HepG2 (cell line): ENCODE results near the gene ARID3C. TPM values are rescaled to one million over a fixed set of nuclear protein-coding genes. Genes with fewer than 3 reads are reported as not detected.
A peak's percentile ranks its signal among the peaks of the same experiment; 100 is the strongest.

Source experiments
- AGO1 ChIP-seq: fragments of 200-400 bp; formaldehyde crosslinking; IDR thresholded peaks from 2 replicates; pipeline ENCODE4 v1.6.1; 2017; ENCODE audit warnings: mild to moderate bottlenecking, low read depth, low read length, moderate library complexity; ENCODE audit not compliant: poor library complexity, severe bottlenecking
- ARNT2 ChIP-seq: sonication (generic); formaldehyde crosslinking; IDR thresholded peaks from 2 replicates; pipeline ENCODE4 v1.8.0; 2022; ENCODE audit warnings: mild to moderate bottlenecking, low read depth, missing genetic modification reagents, moderate library complexity
- HDAC1 ChIP-seq: sonication (generic); formaldehyde crosslinking; IDR thresholded peaks from 2 replicates; pipeline ENCODE4 v1.5.1; 2020; ENCODE audit warnings: mild to moderate bottlenecking, missing genetic modification reagents
- HNRNPUL1 ChIP-seq: fragments of 200-400 bp; formaldehyde crosslinking; IDR thresholded peaks from 2 replicates; pipeline ENCODE4 v1.6.1; 2017; ENCODE audit warnings: low read depth, mild to moderate bottlenecking, low read length, moderate library complexity
- KDM5A ChIP-seq: fragments of 200-600 bp; sonication (generic); IDR thresholded peaks from 2 replicates; pipeline ENCODE4 v1.7.0; 2018; ENCODE audit warnings: antibody characterized with exemption, mild to moderate bottlenecking, low read length, borderline replicate concordance
- NCOA1 ChIP-seq: sonication (generic); formaldehyde crosslinking; IDR thresholded peaks from 2 replicates; pipeline ENCODE4 v1.9.0; 2021; ENCODE audit warnings: missing genetic modification reagents
- PLRG1 ChIP-seq: fragments of 450-650 bp; conservative IDR thresholded peaks from 2 replicates; pipeline ENCODE4 v1.6.1; 2016
- SP4 ChIP-seq: sonication (generic); formaldehyde crosslinking; IDR thresholded peaks from 2 replicates; pipeline ENCODE4 v1.8.1; 2023; ENCODE audit warnings: mild to moderate bottlenecking, missing genetic modification reagents
- ZNF205 ChIP-seq: IDR thresholded peaks from 2 replicates; pipeline ENCODE4 v1.6.1; 2018; ENCODE audit warnings: missing biosample characterization, missing genetic modification reagents
- polyA plus RNA-seq, 8 experiments: library from polyadenylated mRNA; depleted of rRNA in 3 of 8; stranded (reverse) in 7 of 8; unstranded in 1 of 8; fragments of >200 nt; fragmentation: Illumina TruSeq in 4 of 8; extraction: Trizol in 4 of 8; gene quantifications; 2 replicates each; pipeline versions ENCODE4 v1.2.1 to v1.2.3, GENCODE V29; 2011 to 2016; ENCODE audit warnings: low read depth in 4 of 8, missing spikeins in 1 of 8, mixed read lengths in 1 of 8; ENCODE audit not compliant: insufficient read depth in 1 of 8
- total RNA-seq, 5 experiments: library from RNA; depleted of rRNA; stranded (reverse); fragments of >200 nt; fragmentation: Illumina TruSeq; extraction: Trizol; gene quantifications; 2 replicates each; pipeline ENCODE4 v1.2.3, GENCODE V29; 2016; ENCODE audit warnings: low read depth in 1 of 5
- TF ChIP-seq, protein P1 (sequence below): sonication (generic); formaldehyde crosslinking; IDR thresholded peaks from 2 replicates; pipeline ENCODE4 v1.5.1; 2020; ENCODE audit warnings: mild to moderate bottlenecking, missing genetic modification reagents, moderate library complexity
- TF ChIP-seq, protein P2 (sequence below): sonication (generic); formaldehyde crosslinking; IDR thresholded peaks from 2 replicates; pipeline ENCODE4 v1.4.0; 2020; ENCODE audit warnings: missing genetic modification reagents, borderline replicate concordance
- TF ChIP-seq, protein P3 (sequence below): sonication (generic); formaldehyde crosslinking; conservative IDR thresholded peaks from 2 replicates; pipeline ENCODE4 v1.8.0; 2022; ENCODE audit warnings: low read depth, missing genetic modification reagents
- TF ChIP-seq, protein P4 (sequence below): sonication (generic); formaldehyde crosslinking; IDR thresholded peaks from 2 replicates; pipeline ENCODE4 v1.5.1; 2020; ENCODE audit warnings: mild to moderate bottlenecking, missing genetic modification reagents, moderate library complexity
- TF ChIP-seq, protein P5 (sequence below): sonication (generic); formaldehyde crosslinking; IDR thresholded peaks from 2 replicates; pipeline ENCODE4 v1.4.0; 2020; ENCODE audit warnings: mild to moderate bottlenecking, missing genetic modification reagents

Gene ARID3C
- total and polyA plus RNA-seq, 2 of the 13 experiments (the other 11 are each of a cell fraction or from before 2014, with no cell fraction given): not detected

DNA sequence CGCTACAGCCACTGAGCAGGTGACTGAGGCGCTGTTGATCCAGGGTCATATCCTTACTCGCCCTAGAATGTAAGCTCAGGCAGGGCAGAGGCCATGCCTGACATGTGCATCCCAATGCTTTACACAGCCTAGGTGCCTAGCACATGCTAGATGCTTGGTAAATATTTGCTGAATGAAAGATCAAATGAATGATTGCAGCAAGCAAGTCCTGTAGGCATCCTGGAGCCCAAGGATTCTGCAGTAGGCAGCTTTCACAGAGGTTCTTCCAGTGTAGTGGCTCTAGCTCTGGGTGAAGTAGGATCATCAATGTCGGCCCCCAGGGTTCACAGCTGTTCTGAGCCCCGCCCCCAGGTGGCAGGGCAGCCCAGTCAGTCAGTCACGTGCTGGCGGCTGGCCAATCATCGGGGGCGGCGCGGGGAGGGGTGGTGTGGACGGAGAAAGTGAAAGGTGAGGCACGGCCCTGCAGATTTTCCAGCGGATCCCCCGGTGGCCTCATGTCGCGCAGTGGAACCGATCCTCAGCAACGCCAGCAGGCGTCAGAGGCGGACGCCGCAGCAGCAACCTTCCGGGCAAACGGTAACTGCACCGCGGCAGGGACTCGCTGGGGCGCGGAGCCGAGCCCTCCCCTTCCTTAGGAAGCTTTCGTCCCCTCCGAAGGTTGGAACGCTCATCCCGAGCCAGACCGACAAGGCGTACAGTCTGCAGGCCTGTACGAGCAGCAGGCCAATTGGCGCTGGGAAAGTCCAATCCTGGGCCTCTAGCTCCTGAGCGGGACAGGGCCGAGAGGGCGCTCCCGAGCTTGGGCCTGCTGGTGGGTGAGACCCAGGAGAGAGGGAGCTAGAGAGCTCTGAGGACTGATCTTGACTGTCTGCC is 17.6 kb upstream of the ARID3C start, which contains the start of gene GALT (continued):
- TF ChIP-seq, protein P1, sequence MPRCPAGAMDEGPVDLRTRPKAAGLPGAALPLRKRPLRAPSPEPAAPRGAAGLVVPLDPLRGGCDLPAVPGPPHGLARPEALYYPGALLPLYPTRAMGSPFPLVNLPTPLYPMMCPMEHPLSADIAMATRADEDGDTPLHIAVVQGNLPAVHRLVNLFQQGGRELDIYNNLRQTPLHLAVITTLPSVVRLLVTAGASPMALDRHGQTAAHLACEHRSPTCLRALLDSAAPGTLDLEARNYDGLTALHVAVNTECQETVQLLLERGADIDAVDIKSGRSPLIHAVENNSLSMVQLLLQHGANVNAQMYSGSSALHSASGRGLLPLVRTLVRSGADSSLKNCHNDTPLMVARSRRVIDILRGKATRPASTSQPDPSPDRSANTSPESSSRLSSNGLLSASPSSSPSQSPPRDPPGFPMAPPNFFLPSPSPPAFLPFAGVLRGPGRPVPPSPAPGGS (CRISPR knock-in tag): peak; percentile 74; the same call in 1 of the 2 replicates
- TF ChIP-seq ZNF205 (CRISPR knock-in tag): peak; percentile 67; the same call in 1 of the 2 replicates
- TF ChIP-seq, protein P2, sequence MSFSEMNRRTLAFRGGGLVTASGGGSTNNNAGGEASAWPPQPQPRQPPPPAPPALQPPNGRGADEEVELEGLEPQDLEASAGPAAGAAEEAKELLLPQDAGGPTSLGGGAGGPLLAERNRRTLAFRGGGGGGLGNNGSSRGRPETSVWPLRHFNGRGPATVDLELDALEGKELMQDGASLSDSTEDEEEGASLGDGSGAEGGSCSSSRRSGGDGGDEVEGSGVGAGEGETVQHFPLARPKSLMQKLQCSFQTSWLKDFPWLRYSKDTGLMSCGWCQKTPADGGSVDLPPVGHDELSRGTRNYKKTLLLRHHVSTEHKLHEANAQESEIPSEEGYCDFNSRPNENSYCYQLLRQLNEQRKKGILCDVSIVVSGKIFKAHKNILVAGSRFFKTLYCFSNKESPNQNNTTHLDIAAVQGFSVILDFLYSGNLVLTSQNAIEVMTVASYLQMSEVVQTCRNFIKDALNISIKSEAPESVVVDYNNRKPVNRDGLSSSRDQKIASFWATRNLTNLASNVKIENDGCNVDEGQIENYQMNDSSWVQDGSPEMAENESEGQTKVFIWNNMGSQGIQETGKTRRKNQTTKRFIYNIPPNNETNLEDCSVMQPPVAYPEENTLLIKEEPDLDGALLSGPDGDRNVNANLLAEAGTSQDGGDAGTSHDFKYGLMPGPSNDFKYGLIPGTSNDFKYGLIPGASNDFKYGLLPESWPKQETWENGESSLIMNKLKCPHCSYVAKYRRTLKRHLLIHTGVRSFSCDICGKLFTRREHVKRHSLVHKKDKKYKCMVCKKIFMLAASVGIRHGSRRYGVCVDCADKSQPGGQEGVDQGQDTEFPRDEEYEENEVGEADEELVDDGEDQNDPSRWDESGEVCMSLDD (CRISPR knock-in tag): 0 out of 2 replicates have a peak, but pooled peaks have one; percentile 22
- peak; percentile 79 for TF ChIP-seq ARNT2
- TF ChIP-seq AGO1: no peak
- no peak for TF ChIP-seq HNRNPUL1
- TF ChIP-seq, protein P3, sequence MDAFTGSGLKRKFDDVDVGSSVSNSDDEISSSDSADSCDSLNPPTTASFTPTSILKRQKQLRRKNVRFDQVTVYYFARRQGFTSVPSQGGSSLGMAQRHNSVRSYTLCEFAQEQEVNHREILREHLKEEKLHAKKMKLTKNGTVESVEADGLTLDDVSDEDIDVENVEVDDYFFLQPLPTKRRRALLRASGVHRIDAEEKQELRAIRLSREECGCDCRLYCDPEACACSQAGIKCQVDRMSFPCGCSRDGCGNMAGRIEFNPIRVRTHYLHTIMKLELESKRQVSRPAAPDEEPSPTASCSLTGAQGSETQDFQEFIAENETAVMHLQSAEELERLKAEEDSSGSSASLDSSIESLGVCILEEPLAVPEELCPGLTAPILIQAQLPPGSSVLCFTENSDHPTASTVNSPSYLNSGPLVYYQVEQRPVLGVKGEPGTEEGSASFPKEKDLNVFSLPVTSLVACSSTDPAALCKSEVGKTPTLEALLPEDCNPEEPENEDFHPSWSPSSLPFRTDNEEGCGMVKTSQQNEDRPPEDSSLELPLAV (CRISPR knock-in tag): no peak
- TF ChIP-seq NCOA1: peak; percentile 62; the same call in 1 of the 2 replicates
- TF ChIP-seq, protein P4, sequence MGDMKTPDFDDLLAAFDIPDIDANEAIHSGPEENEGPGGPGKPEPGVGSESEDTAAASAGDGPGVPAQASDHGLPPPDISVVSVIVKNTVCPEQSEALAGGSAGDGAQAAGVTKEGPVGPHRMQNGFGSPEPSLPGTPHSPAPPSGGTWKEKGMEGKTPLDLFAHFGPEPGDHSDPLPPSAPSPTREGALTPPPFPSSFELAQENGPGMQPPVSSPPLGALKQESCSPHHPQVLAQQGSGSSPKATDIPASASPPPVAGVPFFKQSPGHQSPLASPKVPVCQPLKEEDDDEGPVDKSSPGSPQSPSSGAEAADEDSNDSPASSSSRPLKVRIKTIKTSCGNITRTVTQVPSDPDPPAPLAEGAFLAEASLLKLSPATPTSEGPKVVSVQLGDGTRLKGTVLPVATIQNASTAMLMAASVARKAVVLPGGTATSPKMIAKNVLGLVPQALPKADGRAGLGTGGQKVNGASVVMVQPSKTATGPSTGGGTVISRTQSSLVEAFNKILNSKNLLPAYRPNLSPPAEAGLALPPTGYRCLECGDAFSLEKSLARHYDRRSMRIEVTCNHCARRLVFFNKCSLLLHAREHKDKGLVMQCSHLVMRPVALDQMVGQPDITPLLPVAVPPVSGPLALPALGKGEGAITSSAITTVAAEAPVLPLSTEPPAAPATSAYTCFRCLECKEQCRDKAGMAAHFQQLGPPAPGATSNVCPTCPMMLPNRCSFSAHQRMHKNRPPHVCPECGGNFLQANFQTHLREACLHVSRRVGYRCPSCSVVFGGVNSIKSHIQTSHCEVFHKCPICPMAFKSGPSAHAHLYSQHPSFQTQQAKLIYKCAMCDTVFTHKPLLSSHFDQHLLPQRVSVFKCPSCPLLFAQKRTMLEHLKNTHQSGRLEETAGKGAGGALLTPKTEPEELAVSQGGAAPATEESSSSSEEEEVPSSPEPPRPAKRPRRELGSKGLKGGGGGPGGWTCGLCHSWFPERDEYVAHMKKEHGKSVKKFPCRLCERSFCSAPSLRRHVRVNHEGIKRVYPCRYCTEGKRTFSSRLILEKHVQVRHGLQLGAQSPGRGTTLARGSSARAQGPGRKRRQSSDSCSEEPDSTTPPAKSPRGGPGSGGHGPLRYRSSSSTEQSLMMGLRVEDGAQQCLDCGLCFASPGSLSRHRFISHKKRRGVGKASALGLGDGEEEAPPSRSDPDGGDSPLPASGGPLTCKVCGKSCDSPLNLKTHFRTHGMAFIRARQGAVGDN (CRISPR knock-in tag): peak; percentile 96
- TF ChIP-seq HDAC1: peak; percentile 78
- peak; percentile 78 for TF ChIP-seq SP4 (CRISPR knock-in tag)
- peak; percentile 43; the same call in 1 of the 2 replicates for TF ChIP-seq KDM5A
- no peak for TF ChIP-seq PLRG1
- TF ChIP-seq, protein P5, sequence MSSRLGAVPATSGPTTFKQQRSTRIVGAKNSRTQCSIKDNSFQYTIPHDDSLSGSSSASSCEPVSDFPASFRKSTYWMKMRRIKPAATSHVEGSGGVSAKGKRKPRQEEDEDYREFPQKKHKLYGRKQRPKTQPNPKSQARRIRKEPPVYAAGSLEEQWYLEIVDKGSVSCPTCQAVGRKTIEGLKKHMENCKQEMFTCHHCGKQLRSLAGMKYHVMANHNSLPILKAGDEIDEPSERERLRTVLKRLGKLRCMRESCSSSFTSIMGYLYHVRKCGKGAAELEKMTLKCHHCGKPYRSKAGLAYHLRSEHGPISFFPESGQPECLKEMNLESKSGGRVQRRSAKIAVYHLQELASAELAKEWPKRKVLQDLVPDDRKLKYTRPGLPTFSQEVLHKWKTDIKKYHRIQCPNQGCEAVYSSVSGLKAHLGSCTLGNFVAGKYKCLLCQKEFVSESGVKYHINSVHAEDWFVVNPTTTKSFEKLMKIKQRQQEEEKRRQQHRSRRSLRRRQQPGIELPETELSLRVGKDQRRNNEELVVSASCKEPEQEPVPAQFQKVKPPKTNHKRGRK (CRISPR knock-in tag): no peak
